HepG2 (cell line): ENCODE measurements around the gene LAMC1. TPM values are rescaled to one million over a fixed set of nuclear protein-coding genes. Genes with fewer than 3 reads are reported as not detected.

Experiments
- FOXA1 ChIP-seq, 2 experiments: fragments of 450-650 bp in 1 of 2; sonication (generic) in 1 of 2; formaldehyde crosslinking in 1 of 2; IDR thresholded peaks; 2 replicates each; pipeline versions ENCODE4 v1.4.0 to v1.6.1; 2016 to 2020; ENCODE audit warnings: missing genetic modification reagents in 1 of 2
- GATA4 ChIP-seq: sonication (generic); IDR thresholded peaks from 2 replicates; pipeline ENCODE4 v1.6.1; 2016; ENCODE audit warnings: antibody characterized with exemption, low read depth, borderline replicate concordance
- JDP2 ChIP-seq: sonication (generic); formaldehyde crosslinking; IDR thresholded peaks from 2 replicates; pipeline ENCODE4 v1.8.1; 2022; ENCODE audit warnings: missing genetic modification reagents, borderline replicate concordance
- LCORL ChIP-seq, 2 experiments: fragments of 450-650 bp in 1 of 2; sonication (generic) in 1 of 2; formaldehyde crosslinking in 1 of 2; IDR thresholded peaks; 2 replicates each; pipeline versions ENCODE4 v1.5.0 to v1.6.1; 2017 to 2020; ENCODE audit warnings: antibody characterized with exemption in 1 of 2, missing genetic modification reagents in 1 of 2
- NFE2L2 ChIP-seq: fragments of 150-350 bp; IDR thresholded peaks from 2 replicates; pipeline ENCODE4 v1.6.1; 2014; ENCODE audit warnings: low read length
- NFKBIZ ChIP-seq: IDR thresholded peaks from 2 replicates; pipeline ENCODE4 v1.6.1; 2018; ENCODE audit warnings: missing genetic modification reagents, missing compliant biosample characterization
- SNRNP70 ChIP-seq: fragments of 200-400 bp; formaldehyde crosslinking; IDR thresholded peaks from 2 replicates; pipeline ENCODE4 v1.6.1; 2017; ENCODE audit warnings: mild to moderate bottlenecking, low read depth, low read length, moderate library complexity
- STAT6 ChIP-seq: sonication (generic); formaldehyde crosslinking; IDR thresholded peaks from 2 replicates; pipeline ENCODE4 v1.4.0; 2020; ENCODE audit warnings: missing genetic modification reagents, mild to moderate bottlenecking, borderline replicate concordance
- ZNF121 ChIP-seq: sonication (generic); formaldehyde crosslinking; IDR thresholded peaks from 2 replicates; pipeline ENCODE4 v1.5.0; 2020; ENCODE audit warnings: mild to moderate bottlenecking, missing genetic modification reagents
- polyA plus RNA-seq, 8 experiments: library from polyadenylated mRNA; depleted of rRNA in 3 of 8; stranded (reverse) in 7 of 8; unstranded in 1 of 8; fragments of >200 nt; fragmentation: Illumina TruSeq in 4 of 8; extraction: Trizol in 4 of 8; gene quantifications; 2 replicates each; pipeline versions ENCODE4 v1.2.1 to v1.2.3, GENCODE V29; 2011 to 2016; ENCODE audit warnings: low read depth in 4 of 8, missing spikeins in 1 of 8, mixed read lengths in 1 of 8; ENCODE audit not compliant: insufficient read depth in 1 of 8
- total RNA-seq, 5 experiments: library from RNA; depleted of rRNA; stranded (reverse); fragments of >200 nt; fragmentation: Illumina TruSeq; extraction: Trizol; gene quantifications; 2 replicates each; pipeline ENCODE4 v1.2.3, GENCODE V29; 2016; ENCODE audit warnings: low read depth in 1 of 5
- TF ChIP-seq, protein P1 (sequence below): sonication (generic); formaldehyde crosslinking; IDR thresholded peaks from 2 replicates; pipeline ENCODE4 v1.9.0; 2021; ENCODE audit warnings: mild to moderate bottlenecking, missing genetic modification reagents
- TF ChIP-seq, protein P2 (sequence below), 2 experiments: sonication (generic) in 1 of 2; formaldehyde crosslinking in 1 of 2; IDR thresholded peaks; 2 replicates each; pipeline versions ENCODE4 v1.4.0 to v1.6.1; 2016 to 2020; ENCODE audit warnings: borderline replicate concordance in 1 of 2, low read depth in 1 of 2, mild to moderate bottlenecking in 1 of 2, missing genetic modification reagents in 1 of 2
- TF ChIP-seq, protein P3 (sequence below), 2 experiments: sonication (generic) in 1 of 2; formaldehyde crosslinking in 1 of 2; IDR thresholded peaks; 2 replicates each; pipeline versions ENCODE4 v1.5.1 to v1.6.1; 2011 to 2020; ENCODE audit warnings: borderline replicate concordance in 1 of 2, low read depth in 1 of 2, low read length in 1 of 2, mild to moderate bottlenecking in 1 of 2, missing genetic modification reagents in 1 of 2, moderate library complexity in 1 of 2

LAMC1 gene
- total and polyA plus RNA-seq, 2 of the 13 experiments (the other 11 are each of a cell fraction or from before 2014, with no cell fraction given), result 58.5 to 137 TPM

DNA sequence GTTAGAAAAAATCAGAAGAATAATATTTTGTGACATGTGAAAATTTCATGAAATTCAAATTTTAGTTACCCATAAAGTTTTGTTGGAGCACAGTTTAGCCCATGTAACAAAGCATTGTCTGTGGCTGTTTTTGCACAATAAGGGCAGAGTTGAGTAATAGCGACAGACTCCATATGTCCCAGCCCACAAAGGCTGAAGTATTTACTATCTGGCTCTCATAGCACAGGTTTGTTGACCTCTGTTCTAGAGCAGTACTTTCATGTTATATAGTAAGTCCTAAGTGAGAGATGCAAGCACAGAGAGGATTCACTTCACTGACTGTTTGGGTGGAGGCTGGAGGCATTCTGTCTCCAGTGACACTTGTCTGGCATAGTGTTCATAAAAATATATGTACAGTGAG, 6.8 kb downstream of the LAMC1 start (continued):
- TF ChIP-seq, protein P1, sequence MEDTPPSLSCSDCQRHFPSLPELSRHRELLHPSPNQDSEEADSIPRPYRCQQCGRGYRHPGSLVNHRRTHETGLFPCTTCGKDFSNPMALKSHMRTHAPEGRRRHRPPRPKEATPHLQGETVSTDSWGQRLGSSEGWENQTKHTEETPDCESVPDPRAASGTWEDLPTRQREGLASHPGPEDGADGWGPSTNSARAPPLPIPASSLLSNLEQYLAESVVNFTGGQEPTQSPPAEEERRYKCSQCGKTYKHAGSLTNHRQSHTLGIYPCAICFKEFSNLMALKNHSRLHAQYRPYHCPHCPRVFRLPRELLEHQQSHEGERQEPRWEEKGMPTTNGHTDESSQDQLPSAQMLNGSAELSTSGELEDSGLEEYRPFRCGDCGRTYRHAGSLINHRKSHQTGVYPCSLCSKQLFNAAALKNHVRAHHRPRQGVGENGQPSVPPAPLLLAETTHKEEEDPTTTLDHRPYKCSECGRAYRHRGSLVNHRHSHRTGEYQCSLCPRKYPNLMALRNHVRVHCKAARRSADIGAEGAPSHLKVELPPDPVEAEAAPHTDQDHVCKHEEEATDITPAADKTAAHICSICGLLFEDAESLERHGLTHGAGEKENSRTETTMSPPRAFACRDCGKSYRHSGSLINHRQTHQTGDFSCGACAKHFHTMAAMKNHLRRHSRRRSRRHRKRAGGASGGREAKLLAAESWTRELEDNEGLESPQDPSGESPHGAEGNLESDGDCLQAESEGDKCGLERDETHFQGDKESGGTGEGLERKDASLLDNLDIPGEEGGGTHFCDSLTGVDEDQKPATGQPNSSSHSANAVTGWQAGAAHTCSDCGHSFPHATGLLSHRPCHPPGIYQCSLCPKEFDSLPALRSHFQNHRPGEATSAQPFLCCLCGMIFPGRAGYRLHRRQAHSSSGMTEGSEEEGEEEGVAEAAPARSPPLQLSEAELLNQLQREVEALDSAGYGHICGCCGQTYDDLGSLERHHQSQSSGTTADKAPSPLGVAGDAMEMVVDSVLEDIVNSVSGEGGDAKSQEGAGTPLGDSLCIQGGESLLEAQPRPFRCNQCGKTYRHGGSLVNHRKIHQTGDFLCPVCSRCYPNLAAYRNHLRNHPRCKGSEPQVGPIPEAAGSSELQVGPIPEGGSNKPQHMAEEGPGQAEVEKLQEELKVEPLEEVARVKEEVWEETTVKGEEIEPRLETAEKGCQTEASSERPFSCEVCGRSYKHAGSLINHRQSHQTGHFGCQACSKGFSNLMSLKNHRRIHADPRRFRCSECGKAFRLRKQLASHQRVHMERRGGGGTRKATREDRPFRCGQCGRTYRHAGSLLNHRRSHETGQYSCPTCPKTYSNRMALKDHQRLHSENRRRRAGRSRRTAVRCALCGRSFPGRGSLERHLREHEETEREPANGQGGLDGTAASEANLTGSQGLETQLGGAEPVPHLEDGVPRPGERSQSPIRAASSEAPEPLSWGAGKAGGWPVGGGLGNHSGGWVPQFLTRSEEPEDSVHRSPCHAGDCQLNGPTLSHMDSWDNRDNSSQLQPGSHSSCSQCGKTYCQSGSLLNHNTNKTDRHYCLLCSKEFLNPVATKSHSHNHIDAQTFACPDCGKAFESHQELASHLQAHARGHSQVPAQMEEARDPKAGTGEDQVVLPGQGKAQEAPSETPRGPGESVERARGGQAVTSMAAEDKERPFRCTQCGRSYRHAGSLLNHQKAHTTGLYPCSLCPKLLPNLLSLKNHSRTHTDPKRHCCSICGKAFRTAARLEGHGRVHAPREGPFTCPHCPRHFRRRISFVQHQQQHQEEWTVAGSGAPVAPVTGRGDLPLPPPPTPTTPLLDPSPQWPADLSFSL (CRISPR knock-in tag), result no peak
- TF ChIP-seq SNRNP70, result no peak
- TF ChIP-seq STAT6, result no peak
- no peak for TF ChIP-seq LCORL (IDR thresholded peaks at IDR 0.05)
- TF ChIP-seq LCORL (CRISPR knock-in tag; IDR thresholded peaks at IDR 0.05), result peak; percentile 76; the same call in 1 of the 2 replicates
- TF ChIP-seq, protein P2, sequence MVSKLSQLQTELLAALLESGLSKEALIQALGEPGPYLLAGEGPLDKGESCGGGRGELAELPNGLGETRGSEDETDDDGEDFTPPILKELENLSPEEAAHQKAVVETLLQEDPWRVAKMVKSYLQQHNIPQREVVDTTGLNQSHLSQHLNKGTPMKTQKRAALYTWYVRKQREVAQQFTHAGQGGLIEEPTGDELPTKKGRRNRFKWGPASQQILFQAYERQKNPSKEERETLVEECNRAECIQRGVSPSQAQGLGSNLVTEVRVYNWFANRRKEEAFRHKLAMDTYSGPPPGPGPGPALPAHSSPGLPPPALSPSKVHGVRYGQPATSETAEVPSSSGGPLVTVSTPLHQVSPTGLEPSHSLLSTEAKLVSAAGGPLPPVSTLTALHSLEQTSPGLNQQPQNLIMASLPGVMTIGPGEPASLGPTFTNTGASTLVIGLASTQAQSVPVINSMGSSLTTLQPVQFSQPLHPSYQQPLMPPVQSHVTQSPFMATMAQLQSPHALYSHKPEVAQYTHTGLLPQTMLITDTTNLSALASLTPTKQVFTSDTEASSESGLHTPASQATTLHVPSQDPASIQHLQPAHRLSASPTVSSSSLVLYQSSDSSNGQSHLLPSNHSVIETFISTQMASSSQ (IDR thresholded peaks at IDR 0.05; ENCODE audit: low read depth), result 0 out of 2 replicates have a peak, but pooled peaks have one; percentile 33
- TF ChIP-seq, protein P2 (CRISPR knock-in tag; IDR thresholded peaks at IDR 0.05; ENCODE audit: borderline replicate concordance), result peak; percentile 72; the same call in 1 of the 2 replicates
- TF ChIP-seq NFKBIZ, result peak; percentile 44; the same call in 1 of the 2 replicates
- no peak for TF ChIP-seq NFE2L2
- TF ChIP-seq FOXA1 (IDR thresholded peaks at IDR 0.05), result no peak
- TF ChIP-seq FOXA1 (CRISPR knock-in tag; IDR thresholded peaks at IDR 0.05), result peak; percentile 79
- no peak for TF ChIP-seq ZNF121 (CRISPR knock-in tag)
- TF ChIP-seq GATA4, result 0 out of 2 replicates have a peak, but pooled peaks have one; percentile 37
- TF ChIP-seq, protein P3, sequence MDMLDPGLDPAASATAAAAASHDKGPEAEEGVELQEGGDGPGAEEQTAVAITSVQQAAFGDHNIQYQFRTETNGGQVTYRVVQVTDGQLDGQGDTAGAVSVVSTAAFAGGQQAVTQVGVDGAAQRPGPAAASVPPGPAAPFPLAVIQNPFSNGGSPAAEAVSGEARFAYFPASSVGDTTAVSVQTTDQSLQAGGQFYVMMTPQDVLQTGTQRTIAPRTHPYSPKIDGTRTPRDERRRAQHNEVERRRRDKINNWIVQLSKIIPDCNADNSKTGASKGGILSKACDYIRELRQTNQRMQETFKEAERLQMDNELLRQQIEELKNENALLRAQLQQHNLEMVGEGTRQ (IDR thresholded peaks at IDR 0.05; ENCODE audit: low read depth, low read length), result no peak
- TF ChIP-seq, protein P3 (CRISPR knock-in tag; IDR thresholded peaks at IDR 0.05; ENCODE audit: borderline replicate concordance), result no peak
- no peak for TF ChIP-seq JDP2 (CRISPR knock-in tag)
